ENCODE data around the gene PAPSS1. TPM values are rescaled to one million over a fixed set of nuclear protein-coding genes. Genes with fewer than 3 reads are reported as not detected.
"Not testable (repeated sequence)": the region's sequence is repeated elsewhere in the genome, so short reads cannot be mapped to it uniquely, and the experiment has no call there.

Gene PAPSS1
- total RNA-seq, 1 donor from 2014 or later, result 70.8 TPM

DNA sequence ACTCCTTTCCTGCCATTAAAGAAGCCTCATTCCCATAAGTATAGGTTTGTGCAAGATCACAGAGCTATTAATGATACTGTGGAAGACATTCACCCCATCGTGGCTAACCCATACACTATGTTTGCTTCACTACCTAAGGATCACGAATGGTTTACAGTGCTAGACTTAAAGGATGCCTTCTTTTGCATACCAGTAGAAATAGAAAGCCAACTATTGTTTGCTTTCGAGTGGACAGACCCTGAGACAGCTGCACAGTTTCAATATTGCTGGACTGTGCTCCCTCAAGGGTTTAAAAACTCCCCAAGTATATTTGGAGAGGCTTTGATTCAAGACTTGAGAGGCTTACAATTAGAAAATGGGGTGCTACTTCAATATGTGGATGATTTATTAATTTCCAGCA lies 16.0 kb upstream of the PAPSS1 start:
- no peaks in the 10 kb centered on the region for H3K36me3 ChIP-seq
- no peak overlapping the region for H3K27ac ChIP-seq
- H3K27me3 ChIP-seq, result no peaks in the 10 kb centered on the region
- TF ChIP-seq, protein P1, sequence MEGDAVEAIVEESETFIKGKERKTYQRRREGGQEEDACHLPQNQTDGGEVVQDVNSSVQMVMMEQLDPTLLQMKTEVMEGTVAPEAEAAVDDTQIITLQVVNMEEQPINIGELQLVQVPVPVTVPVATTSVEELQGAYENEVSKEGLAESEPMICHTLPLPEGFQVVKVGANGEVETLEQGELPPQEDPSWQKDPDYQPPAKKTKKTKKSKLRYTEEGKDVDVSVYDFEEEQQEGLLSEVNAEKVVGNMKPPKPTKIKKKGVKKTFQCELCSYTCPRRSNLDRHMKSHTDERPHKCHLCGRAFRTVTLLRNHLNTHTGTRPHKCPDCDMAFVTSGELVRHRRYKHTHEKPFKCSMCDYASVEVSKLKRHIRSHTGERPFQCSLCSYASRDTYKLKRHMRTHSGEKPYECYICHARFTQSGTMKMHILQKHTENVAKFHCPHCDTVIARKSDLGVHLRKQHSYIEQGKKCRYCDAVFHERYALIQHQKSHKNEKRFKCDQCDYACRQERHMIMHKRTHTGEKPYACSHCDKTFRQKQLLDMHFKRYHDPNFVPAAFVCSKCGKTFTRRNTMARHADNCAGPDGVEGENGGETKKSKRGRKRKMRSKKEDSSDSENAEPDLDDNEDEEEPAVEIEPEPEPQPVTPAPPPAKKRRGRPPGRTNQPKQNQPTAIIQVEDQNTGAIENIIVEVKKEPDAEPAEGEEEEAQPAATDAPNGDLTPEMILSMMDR (IDR thresholded peaks at IDR 0.05), result no peak
- ATAC-seq, result no peak
- H3K4me3 ChIP-seq, result no peak overlapping the region
- no peak for DNase-seq
- intact Hi-C loops (cut with DNase I), result no loop called here
- H3K4me1 ChIP-seq, result peaks cover 2% of the 10 kb centered on the region
- no peaks in the 10 kb centered on the region for H3K9me3 ChIP-seq

- Histone ChIP-seq H3K4me3 (no peak overlapping the region), H3K4me1 (no peaks in the 10 kb centered on the region), H3K27me3 (no peaks in the 10 kb centered on the region), H3K36me3 (no peaks in the 10 kb centered on the region), H3K27ac (no peak overlapping the region), H3K9me3 (no peaks in the 10 kb centered on the region)
- intact Hi-C loops (cut with DNase I), result no loop called here
- no peak for DNase-seq
- peak; percentile 62 for ATAC-seq
- TF ChIP-seq, protein P1 (IDR thresholded peaks at IDR 0.05), result no peak
Measured at GRCh38 chr4:107734120-107734519, 14.1 kb upstream of the PAPSS1 start.

DNA sequence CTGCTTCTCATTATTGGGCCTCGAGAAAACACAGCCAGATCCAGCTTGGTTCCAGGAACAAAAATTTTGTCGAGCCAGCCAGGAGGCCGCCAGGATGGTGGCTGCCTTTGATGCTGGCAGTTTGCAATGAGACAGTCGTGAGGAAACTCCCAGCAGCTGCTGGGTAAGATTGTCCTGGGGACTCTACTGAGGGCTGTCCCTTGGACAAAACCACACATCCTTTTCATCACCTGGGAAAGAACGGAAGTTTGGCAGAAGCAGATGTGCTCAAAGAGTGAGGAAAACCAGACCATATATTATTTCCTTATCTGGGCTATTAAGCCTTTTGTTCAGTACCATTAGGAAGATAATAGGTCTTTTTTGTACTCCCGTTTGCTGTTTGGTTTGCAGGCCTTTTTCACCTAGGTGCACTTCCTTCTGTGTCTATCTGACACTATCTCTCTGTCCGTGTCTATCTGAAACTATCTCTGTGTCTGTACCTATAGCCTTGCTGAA lies 13.4 kb upstream of the PAPSS1 start:
- ATAC-seq (no peak), DNase-seq (no peak)
- Histone ChIP-seq H3K9me3 (no peaks in the 10 kb centered on the region), H3K36me3 (no peaks in the 10 kb centered on the region), H3K4me1 (no peaks in the 10 kb centered on the region), H3K27ac (no peak overlapping the region), H3K4me3 (no peak overlapping the region), H3K27me3 (no peaks in the 10 kb centered on the region)
- intact Hi-C loops (cut with DNase I), result no loop called here
- TF ChIP-seq, protein P1 (IDR thresholded peaks at IDR 0.05), result no peak

GRCh38 chr4:107729050-107729449 lies 9.0 kb upstream of the PAPSS1 start:
- H3K36me3 ChIP-seq; H3K4me3 ChIP-seq; ATAC-seq; intact Hi-C loops (cut with DNase I); H3K9me3 ChIP-seq; DNase-seq; H3K4me1 ChIP-seq; H3K27ac ChIP-seq; H3K27me3 ChIP-seq: not testable (repeated sequence)

DNA sequence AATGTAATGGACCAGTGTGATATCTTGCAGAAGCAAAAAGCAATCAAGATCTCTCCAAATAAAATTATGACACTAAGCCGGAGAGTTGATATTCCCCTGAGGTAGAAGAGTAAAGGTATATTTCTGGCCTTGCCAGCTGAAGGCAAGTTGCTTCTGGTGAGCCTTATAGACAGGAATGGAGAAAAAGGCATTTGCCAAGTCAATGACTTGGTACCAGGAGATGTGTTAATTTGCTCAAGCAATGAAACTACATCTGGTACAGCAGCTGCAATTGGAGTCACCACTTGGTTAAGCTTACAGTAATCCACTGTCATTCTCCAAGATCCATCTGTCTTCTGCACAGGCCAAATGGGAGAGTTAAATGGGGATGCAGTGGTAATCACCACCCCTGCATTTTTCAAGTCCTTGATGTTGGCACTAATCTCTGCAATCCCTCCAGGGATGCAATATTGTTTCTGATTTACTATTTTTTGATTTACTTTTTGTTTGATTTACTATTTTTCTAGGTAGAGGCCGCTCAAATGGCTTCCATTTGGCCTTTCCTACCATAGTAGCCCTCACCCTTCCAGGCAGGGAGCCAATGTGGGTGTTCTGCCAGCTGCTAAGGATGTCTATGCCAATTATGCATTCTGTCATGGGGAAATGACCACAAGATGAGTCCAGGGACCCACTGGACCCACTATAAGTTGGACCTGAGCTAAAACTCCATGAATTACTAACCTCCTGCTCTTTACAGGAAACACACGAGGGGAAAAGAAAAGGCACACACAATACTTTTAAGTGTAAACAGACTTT lies 6.3 kb upstream of the PAPSS1 start:
- H3K4me1 ChIP-seq; H3K27ac ChIP-seq; DNase-seq; H3K4me3 ChIP-seq; intact Hi-C loops (cut with DNase I); H3K36me3 ChIP-seq; H3K9me3 ChIP-seq; ATAC-seq; H3K27me3 ChIP-seq: not testable (repeated sequence)

DNA sequence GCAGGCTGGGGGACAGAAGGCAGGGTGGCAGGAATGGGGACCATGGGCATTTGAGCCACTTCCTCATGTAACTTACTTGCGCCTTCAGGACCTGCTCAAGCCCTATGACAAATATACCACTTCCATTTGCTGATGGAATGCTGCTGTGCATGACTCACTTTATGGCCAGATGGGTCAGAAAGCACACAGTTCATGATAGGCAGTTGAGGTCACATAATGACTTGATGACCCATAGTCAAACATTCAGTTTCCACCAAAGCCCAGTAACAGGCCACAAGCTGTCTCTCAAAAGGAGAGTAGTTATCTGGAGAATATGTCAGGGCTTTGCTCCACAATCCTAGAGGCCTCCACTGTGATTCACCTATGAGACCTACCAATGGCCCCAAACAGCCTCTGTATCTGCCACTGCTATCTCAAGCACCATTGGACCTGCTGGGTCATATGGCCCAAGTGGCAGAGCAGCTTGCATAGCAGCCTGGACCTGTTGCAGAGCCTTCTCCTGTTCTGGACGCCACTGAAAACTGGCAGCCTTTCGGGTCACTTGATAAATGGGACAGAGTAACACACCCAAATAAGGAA lies 5.3 kb upstream of the PAPSS1 start:
- TF ChIP-seq, protein P1 (IDR thresholded peaks at IDR 0.05), result no peak
- Histone ChIP-seq H3K27ac (no peak overlapping the region), H3K27me3 (no peaks in the 10 kb centered on the region), H3K36me3 (no peaks in the 10 kb centered on the region), H3K4me1 (no peaks in the 10 kb centered on the region), H3K9me3 (no peaks in the 10 kb centered on the region), H3K4me3 (no peak overlapping the region)
- ATAC-seq (no peak), DNase-seq (no peak)
- intact Hi-C loops (cut with DNase I), result no loop called here

DNA sequence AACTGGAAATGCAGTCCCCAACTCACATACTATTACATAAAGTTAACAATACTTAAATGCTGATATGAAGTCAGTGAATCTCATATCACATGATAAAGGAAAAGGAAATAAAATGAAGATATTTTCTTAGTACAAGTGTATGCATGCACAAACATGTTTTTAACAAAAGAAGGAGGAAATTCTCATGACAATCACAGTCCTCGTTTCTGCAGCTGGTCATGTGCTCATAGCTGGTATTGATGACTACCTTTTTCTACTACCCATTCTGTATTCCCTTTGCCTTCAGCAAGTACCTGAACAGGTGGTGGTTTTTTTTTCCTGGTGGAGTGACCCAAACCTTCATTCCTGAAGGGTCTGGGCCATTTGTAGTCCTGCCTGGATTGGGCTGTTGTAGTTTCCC lies 3.3 kb upstream of the PAPSS1 start:
- H3K4me3 ChIP-seq; H3K36me3 ChIP-seq; H3K4me1 ChIP-seq; H3K27me3 ChIP-seq; ATAC-seq; H3K27ac ChIP-seq; intact Hi-C loops (cut with DNase I); DNase-seq; H3K9me3 ChIP-seq: not testable (repeated sequence)

Data from upper lobe of right lung (tissue), 1 donor.